Measurements from ENCODE around the gene RAB40C. TPM values are rescaled to one million over a fixed set of nuclear protein-coding genes. Genes with fewer than 3 reads are reported as not detected.
A peak's percentile ranks its signal among the peaks of the same experiment; 100 is the strongest.

Gene RAB40C
- total and polyA plus RNA-seq, 4 donors, result 25.1 to 58.9 (median 43.9) TPM

- 50% methylated on average over 28 to 29 of the region's 29 CpGs for WGBS, 2 donors
- ATAC-seq (ENCODE audit: insufficient read depth, low FRiP score) (no peak), DNase-seq (no peak)
- no peak for TF ChIP-seq CTCF (IDR thresholded peaks at IDR 0.05; ENCODE audit: control extremely low read depth, extremely low read depth)
- Histone ChIP-seq H3K4me1 (ENCODE audit: control insufficient read depth in 5 of 5, insufficient read depth in 5 of 5, low read length in 5 of 5) (peaks cover 0 to 26% (median 14%) of the 10 kb centered on the region in 5 donors), H3K27ac (ENCODE audit: low read depth in 1 of 2, low read length in 1 of 2) (peak overlapping the region in 1 of 2 donors; percentile 21), H3K9me3 (ENCODE audit: control insufficient read depth in 4 of 4, insufficient read depth in 3 of 4, low read length in 3 of 4) (no peaks in the 10 kb centered on the region), H3K36me3 (ENCODE audit: control insufficient read depth in 4 of 4, insufficient read depth in 4 of 4, low read length in 4 of 4) (peaks cover 0 to 52% (median 5%) of the 10 kb centered on the region in 4 donors), H3K27me3 (ENCODE audit: control insufficient read depth in 3 of 3, insufficient read depth in 3 of 3, low read length in 2 of 3) (no peaks in the 10 kb centered on the region), H3K4me3 (no peak overlapping the region), H3K9ac (ENCODE audit: insufficient read depth in 1 of 2, low read length in 2 of 2) (no peak overlapping the region)
Measured at GRCh38 chr16:630249-630814, 40.5 kb downstream of the RAB40C start.

- H3K9me3 ChIP-seq (ENCODE audit: control insufficient read depth in 4 of 4, insufficient read depth in 3 of 4, low read length in 3 of 4), result no peaks in the 10 kb centered on the region
- WGBS, 2 donors, result 6 to 7% methylated on average over 16 to 23 of the region's 23 CpGs
- TF ChIP-seq CTCF (IDR thresholded peaks at IDR 0.05; ENCODE audit: control extremely low read depth, extremely low read depth), result no peak
- H3K4me3 ChIP-seq, result no peak within 1 kb of the TSS
- peaks cover 0 to 31% (median 14%) of the 10 kb centered on the region in 5 donors for H3K4me1 ChIP-seq (ENCODE audit: control insufficient read depth in 5 of 5, insufficient read depth in 5 of 5, low read length in 5 of 5)
- no peaks in the 10 kb centered on the region for H3K27me3 ChIP-seq (ENCODE audit: control insufficient read depth in 3 of 3, insufficient read depth in 3 of 3, low read length in 2 of 3)
- no peak for ATAC-seq (ENCODE audit: insufficient read depth, low FRiP score)
- peak in 2 of 3 donors; percentile 32 to 54 for DNase-seq
- H3K27ac ChIP-seq (ENCODE audit: low read depth in 1 of 2, low read length in 1 of 2), result peak within 1 kb of the TSS in 1 of 2 donors; percentile 21
- H3K9ac ChIP-seq (ENCODE audit: insufficient read depth in 1 of 2, low read length in 2 of 2), result no peak within 1 kb of the TSS
- H3K36me3 ChIP-seq (ENCODE audit: control insufficient read depth in 4 of 4, insufficient read depth in 4 of 4, low read length in 4 of 4), result peaks cover 0 to 46% (median 3%) of the 10 kb centered on the region in 4 donors
Measured at GRCh38 chr16:630815-631405, 41.0 kb downstream of the RAB40C start, which contains the start of gene WFIKKN1. WFIKKN1 (plus strand) TSS chr16:630985; CDS start chr16:631254, 269 bp downstream.

- TF ChIP-seq CTCF (IDR thresholded peaks at IDR 0.05; ENCODE audit: control extremely low read depth, extremely low read depth), result no peak
- ATAC-seq (ENCODE audit: insufficient read depth, low FRiP score), result no peak
- Histone ChIP-seq H3K27ac (ENCODE audit: low read depth in 1 of 2, low read length in 1 of 2) (no peak overlapping the region), H3K9ac (ENCODE audit: insufficient read depth in 1 of 2, low read length in 2 of 2) (no peak overlapping the region), H3K27me3 (ENCODE audit: control insufficient read depth in 3 of 3, insufficient read depth in 3 of 3, low read length in 2 of 3) (no peaks in the 10 kb centered on the region), H3K9me3 (ENCODE audit: control insufficient read depth in 4 of 4, insufficient read depth in 3 of 4, low read length in 3 of 4) (no peaks in the 10 kb centered on the region), H3K36me3 (ENCODE audit: control insufficient read depth in 4 of 4, insufficient read depth in 4 of 4, low read length in 4 of 4) (peaks cover 0 to 41% (median 2%) of the 10 kb centered on the region in 4 donors), H3K4me3 (no peak overlapping the region), H3K4me1 (ENCODE audit: control insufficient read depth in 5 of 5, insufficient read depth in 5 of 5, low read length in 5 of 5) (peaks cover 0 to 34% (median 14%) of the 10 kb centered on the region in 5 donors)
- no peak for DNase-seq
- WGBS, 2 donors, result 64 to 83% methylated on average over 9 of the region's 9 CpGs
Measured at GRCh38 chr16:631808-632358, 42.0 kb downstream of the RAB40C start.

All from lung (tissue), 12 donors.